Left forelimb (tissue), 1 donor: ENCODE data around the gene VNN1.
"Not testable (repeated sequence)": the region's sequence is repeated elsewhere in the genome, so short reads cannot be mapped to it uniquely, and the experiment has no call there.

Experiments
- DNase-seq: peaks from one replicate; pipeline ENCODE4 v3.0.0-alpha.2; 2018; ENCODE audit warnings: low spot score

VNN1 gene

DNA sequence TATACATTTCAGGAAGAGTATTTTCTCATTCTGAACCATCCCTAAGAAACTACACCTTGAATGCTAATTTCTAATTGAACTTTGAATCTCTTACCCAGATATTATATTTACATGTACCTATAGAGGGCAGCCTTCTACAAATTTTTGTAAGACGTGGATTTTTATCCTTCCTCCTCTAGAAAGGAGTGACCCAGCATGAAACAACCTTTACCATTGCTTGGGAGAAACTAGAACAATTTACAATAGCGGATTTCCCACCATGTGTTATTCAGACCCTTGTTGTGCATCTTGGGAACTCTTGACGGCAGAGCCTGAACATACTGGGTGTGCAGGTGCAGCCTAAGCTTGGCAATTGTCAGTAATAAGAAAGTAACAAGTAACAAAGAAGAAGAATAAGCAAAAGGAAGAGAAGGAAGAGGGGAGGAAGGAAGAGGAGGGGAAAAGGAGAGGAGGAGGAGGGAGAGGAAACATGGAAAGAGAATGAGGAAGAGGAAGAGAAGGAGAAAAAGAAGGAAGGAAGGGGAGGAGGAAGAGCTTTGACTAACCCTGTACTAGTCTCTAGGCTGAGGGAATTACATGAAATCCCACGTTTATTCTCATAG lies 44.1 kb downstream of the VNN1 start:
- no peak for DNase-seq

DNA sequence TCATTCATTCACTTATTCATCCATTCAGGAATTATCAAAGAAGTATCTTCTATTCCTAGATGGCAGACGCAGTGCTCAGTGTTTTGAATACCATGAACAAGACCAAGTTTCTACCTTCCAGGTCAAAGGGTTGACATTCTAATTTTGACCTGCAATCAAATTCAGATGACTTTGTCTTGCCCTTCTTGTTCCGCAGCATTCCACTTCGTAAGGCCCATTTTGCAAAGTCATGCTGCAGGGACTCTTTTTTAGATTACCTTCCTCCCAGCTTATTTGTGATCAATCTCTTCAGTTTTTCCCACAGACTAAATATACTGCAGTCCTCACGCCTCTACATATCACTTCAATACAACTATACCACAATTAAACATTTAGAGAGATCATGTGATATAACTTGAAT lies 47.7 kb downstream of the VNN1 start:
- no peak for DNase-seq

DNA sequence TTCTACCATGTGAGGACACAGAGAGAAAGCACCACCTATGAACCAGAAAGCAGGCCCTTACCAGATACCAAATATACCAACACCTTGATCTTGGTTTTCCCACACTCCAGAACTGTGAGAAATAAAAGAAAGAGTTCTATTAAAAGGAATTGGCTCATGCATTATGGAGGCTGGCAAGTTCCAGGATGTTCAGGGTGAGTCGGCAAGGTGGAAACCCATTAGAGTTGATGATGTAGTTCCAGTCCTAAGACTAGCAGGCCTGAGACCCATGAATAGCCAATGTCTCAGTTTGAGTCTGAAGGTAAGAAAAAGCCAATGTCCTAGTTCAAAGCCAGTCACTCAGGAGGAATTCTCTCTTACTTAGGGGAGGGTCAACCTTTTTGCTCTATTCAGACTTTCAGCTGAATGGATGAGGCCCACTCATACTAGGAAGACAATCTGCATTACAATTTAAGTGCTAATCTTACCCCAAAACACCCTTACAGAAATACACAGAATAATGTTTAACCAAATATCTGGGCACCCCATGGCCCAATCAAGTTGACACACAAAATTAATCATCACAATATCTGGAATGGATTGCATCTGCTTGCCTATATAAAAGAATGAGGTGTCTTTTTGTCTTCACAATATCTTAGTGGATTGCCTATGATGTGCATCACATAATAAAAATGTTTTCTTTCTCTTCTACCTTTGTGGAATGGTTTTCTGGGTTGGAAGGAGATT lies 49.4 kb downstream of the VNN1 start:
- no peak for DNase-seq

- DNase-seq: no peak
Observed at GRCh38 chr6:132663661-132664060, 50.2 kb downstream of the VNN1 start.

DNA sequence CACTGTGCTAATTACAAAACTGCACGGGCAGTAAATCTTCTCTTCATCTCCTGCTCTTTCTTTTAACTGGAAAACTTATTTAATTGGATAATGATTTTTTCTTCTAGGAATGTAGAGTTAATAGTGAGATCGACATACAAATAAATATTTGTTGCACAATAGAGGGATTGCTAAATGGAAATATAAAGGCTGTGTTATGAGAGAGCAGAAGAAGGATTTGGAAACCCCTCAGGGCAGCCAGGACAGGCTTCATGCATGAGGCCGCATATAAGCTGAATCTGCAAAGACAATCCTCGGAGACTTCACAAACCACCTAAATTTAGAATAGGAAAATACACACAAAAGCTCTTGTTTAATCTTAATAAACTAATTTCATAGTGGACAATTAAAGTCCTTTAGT lies 51.9 kb downstream of the VNN1 start:
- no peak for DNase-seq

GRCh38 chr6:132659082-132659481 lies 54.8 kb downstream of the VNN1 start, which contains the start of gene TAAR1:
Gene TAAR1, minus strand, starts transcription at chr6:132659182. Its CDS starts 13,179 bp downstream, at chr6:132646003.
- DNase-seq: no peak

DNA sequence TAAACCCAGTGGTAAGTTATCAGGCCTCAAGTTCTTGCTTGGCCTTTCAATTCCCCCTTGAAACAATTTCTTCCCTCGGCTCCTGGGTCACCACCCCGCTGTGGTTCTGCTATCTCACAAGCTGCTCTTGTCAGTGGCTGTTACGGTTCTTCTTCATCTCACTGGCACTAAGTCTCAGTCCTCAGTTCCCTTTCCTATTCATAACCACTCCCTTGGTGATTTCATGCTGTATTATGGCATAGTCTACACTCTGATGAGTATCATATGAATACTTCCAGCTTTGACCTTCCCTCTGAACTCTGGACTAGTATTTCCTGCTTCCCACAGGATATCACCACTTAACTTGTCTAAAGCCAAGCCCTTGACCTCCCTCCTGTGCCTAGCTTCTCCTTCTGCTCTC lies 62.8 kb downstream of the VNN1 start:
- DNase-seq: no peak

GRCh38 chr6:132650429-132650828 lies 63.4 kb downstream of the VNN1 start:
- no peak for DNase-seq

- DNase-seq: no peak
Observed at GRCh38 chr6:132648828-132649227, 65.0 kb downstream of the VNN1 start.

DNA sequence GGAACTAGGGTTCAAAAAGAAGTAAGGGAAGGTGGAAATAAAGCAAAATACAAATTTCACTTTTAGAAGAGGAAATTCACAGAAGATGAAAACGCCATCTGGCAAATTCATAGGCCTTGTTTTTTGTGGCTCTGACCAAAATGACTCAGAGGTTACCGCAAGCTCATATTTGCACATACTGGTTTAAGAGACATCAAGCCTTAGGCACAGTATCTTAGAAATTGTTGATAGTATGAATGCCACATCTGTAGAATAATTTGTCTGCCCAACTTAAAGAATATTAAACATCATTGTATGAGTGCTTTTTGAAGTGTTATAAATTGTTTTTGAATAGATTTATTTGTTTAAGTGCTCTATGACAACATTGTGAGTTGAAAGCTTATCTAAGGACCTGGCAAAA lies 65.5 kb downstream of the VNN1 start:
- DNase-seq: no peak

- no peak for DNase-seq
Observed at GRCh38 chr6:132643547-132643946, 70.3 kb downstream of the VNN1 start.

- DNase-seq: not testable (repeated sequence)
Observed at GRCh38 chr6:132637135-132637534, 76.7 kb downstream of the VNN1 start.

GRCh38 chr6:132635906-132636305 lies 77.9 kb downstream of the VNN1 start:
- DNase-seq: not testable (repeated sequence)

DNA sequence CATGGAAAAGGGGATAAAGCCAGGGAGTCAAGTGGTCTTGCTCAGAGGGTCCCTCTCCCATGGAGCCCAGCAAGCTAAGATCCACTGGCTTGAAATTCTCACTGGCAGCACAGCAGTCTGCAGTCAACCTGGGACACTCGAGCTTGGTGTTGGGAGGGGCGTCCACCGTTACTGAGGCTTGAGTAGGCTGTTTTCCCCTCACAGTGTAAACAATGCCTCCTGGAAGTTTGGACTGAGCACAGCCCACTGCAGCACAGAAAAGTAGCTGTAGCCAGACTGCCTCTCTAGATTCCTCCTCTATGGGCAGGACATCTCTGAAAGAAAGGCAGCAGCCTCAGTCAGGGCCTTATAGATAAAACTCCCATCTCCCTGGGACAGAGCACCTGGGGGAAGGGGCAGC lies 78.6 kb downstream of the VNN1 start:
- not testable (repeated sequence) for DNase-seq

- no peak for DNase-seq
Observed at GRCh38 chr6:132634796-132635195, 79.1 kb downstream of the VNN1 start.

DNA sequence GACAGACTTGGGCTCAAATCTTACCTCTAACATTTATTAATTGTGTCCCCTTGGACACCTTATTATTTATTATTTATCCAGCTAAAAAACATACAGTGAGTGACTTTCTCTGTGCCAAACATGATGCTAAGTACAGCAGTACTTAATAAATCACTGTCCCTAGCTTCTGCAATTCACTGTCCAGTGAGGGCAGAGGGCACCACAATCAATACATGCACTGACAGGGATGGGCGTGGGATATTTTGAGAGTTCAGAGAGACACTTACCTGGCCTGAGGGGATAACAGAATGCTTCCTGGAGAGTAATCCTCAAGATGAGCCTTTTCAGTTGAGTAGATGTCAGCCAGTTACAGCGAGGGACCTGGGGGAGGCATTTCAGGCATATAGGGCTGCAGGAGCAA lies 80.5 kb downstream of the VNN1 start:
- no peak for DNase-seq
